ENCODE results near the gene DDX28. TPM values are rescaled to one million over a fixed set of nuclear protein-coding genes. Genes with fewer than 3 reads are reported as not detected.
A peak's percentile ranks its signal among the peaks of the same experiment; 100 is the strongest.

DDX28 gene
- total RNA-seq: 14.5 and 27.6 TPM in 2 replicates

GRCh38 chr16:68022728-68023537 lies at the start of gene DDX28, which contains the start of gene DUS2:
Gene DDX28 (minus strand): TSS chr16:68023232. CDS start chr16:68023202, 30 bp downstream.
Gene DUS2 (plus strand): TSS chr16:68023284. CDS start chr16:68038024, 14,740 bp downstream.
- peak; percentile 88 to 95 for DNase-seq (ENCODE audit: low read depth in 2 of 2)

- no peak for DNase-seq (ENCODE audit: low read depth in 2 of 2)
Measured at GRCh38 chr16:68072038-68072695, 49.1 kb upstream of the DDX28 start.

GRCh38 chr16:68071518-68071901 lies 48.5 kb upstream of the DDX28 start:
- no peak for DNase-seq (ENCODE audit: low read depth in 2 of 2)

GRCh38 chr16:68070806-68071517 lies 47.9 kb upstream of the DDX28 start:
- no peak for DNase-seq (ENCODE audit: low read depth in 2 of 2)

GRCh38 chr16:68070249-68070730 lies 47.3 kb upstream of the DDX28 start:
- DNase-seq (ENCODE audit: low read depth in 2 of 2): no peak

GRCh38 chr16:68069511-68070248 lies 46.6 kb upstream of the DDX28 start:
- DNase-seq (ENCODE audit: low read depth in 2 of 2): no peak

GRCh38 chr16:68068926-68069325 lies 45.9 kb upstream of the DDX28 start:
- DNase-seq (ENCODE audit: low read depth in 2 of 2): no peak

- DNase-seq (ENCODE audit: low read depth in 2 of 2): no peak
Measured at GRCh38 chr16:68066763-68067162, 43.7 kb upstream of the DDX28 start.

- DNase-seq (ENCODE audit: low read depth in 2 of 2): peak in 1 of 2 donors; percentile 50
Measured at GRCh38 chr16:68065716-68066305, 42.8 kb upstream of the DDX28 start.

- peak in 1 of 2 donors; percentile 73 for DNase-seq (ENCODE audit: low read depth in 2 of 2)
Measured at GRCh38 chr16:68064791-68065365, 41.8 kb upstream of the DDX28 start.

GRCh38 chr16:68062910-68063393 lies 39.9 kb upstream of the DDX28 start:
- no peak for DNase-seq (ENCODE audit: low read depth in 2 of 2)

GRCh38 chr16:68061396-68061795 lies 38.4 kb upstream of the DDX28 start:
- no peak for DNase-seq (ENCODE audit: low read depth in 2 of 2)

GRCh38 chr16:68059804-68060203 lies 36.8 kb upstream of the DDX28 start:
- no peak for DNase-seq (ENCODE audit: low read depth in 2 of 2)

GRCh38 chr16:68055395-68055794 lies 32.4 kb upstream of the DDX28 start:
- DNase-seq (ENCODE audit: low read depth in 2 of 2): no peak

GRCh38 chr16:68049449-68049848 lies 26.4 kb upstream of the DDX28 start:
- DNase-seq (ENCODE audit: low read depth in 2 of 2): no peak

- DNase-seq (ENCODE audit: low read depth in 2 of 2): no peak
Measured at GRCh38 chr16:68047987-68048386, 25.0 kb upstream of the DDX28 start.

- DNase-seq (ENCODE audit: low read depth in 2 of 2): no peak
Measured at GRCh38 chr16:68046106-68046505, 23.1 kb upstream of the DDX28 start.

GRCh38 chr16:68041783-68042182 lies 18.8 kb upstream of the DDX28 start:
- DNase-seq (ENCODE audit: low read depth in 2 of 2): no peak

- peak; percentile 70 to 81 for DNase-seq (ENCODE audit: low read depth in 2 of 2)
Measured at GRCh38 chr16:68040506-68041288, 17.7 kb upstream of the DDX28 start.
